Measurements from ENCODE around the gene GLRA3.

DNA sequence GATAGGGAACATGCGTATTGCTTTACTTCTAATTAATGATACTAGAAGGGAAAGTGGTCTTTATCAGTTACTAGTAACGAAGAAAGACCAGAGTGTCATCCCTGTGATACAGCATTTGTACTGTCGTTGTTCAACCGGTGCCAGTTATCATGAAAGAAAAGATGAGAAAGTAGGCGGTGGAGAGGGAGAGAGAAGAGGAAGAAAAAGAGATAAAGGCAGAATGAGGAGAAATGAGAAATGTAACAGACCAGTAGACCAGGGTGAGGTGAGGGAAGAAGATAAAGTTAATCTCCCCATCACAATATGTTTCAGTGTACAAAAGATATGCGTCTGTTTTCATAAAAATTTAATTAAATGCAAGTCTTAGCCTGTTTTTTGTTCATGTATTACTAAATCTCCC lies 171.6 kb downstream of the GLRA3 start:
- TF ChIP-seq CTCF (IDR thresholded peaks at IDR 0.05), result no peak
- no peak for TF ChIP-seq POLR2A (IDR thresholded peaks at IDR 0.05)

Measured in ovary (tissue), 3 donors.